Ovary (tissue), 9 donors: ENCODE data around the gene PKD2. TPM values are rescaled to one million over a fixed set of nuclear protein-coding genes. Genes with fewer than 3 reads are reported as not detected.

Experiments used
- DNase-seq, 5 donors: peaks; one replicate each; pipeline ENCODE4 v3.0.0-alpha.2; 2019 to 2020
- H3K27ac ChIP-seq, 2 donors: fragments of 200-600 bp; one replicate each; pipeline versions ENCODE4 v1.5.1 to v1.8.0; 2019 to 2022
- H3K27me3 ChIP-seq: fragments of 200-600 bp; one replicate; pipeline ENCODE4 v1.8.0; 2022
- H3K36me3 ChIP-seq: fragments of 200-600 bp; sonication (generic); one replicate; pipeline ENCODE4 v1.5.1; 2019
- H3K4me1 ChIP-seq: one replicate; pipeline ENCODE4 v1.8.1; 2013; ENCODE audit warnings: mild to moderate bottlenecking, moderate library complexity; ENCODE audit not compliant: insufficient read depth
- H3K4me3 ChIP-seq: fragments of 200-600 bp; sonication (generic); one replicate; pipeline ENCODE4 v1.5.1; 2017
- H3K9me3 ChIP-seq, 2 donors: fragments of 200-600 bp in 1 of 2; sonication (generic) in 1 of 2; one replicate each; pipeline versions ENCODE4 v1.5.1 to v1.8.1; 2013 to 2019; ENCODE audit warnings: mild to moderate bottlenecking in 1 of 2, moderate library complexity in 1 of 2
- CTCF ChIP-seq, 3 donors: fragments of 450-650 bp in 2 of 3; fragments of 200-600 bp in 1 of 3; IDR thresholded peaks; one replicate each; pipeline versions ENCODE4 v1.5.1 to v1.8.0; 2016 to 2022; ENCODE audit warnings: antibody characterized with exemption in 3 of 3, mild to moderate bottlenecking in 1 of 3
- EP300 ChIP-seq: sonication (generic); formaldehyde crosslinking; IDR thresholded peaks from one replicate; pipeline ENCODE4 v1.6.1; 2017; ENCODE audit warnings: antibody characterized with exemption
- POLR2A ChIP-seq: fragments of 450-650 bp; IDR thresholded peaks from one replicate; pipeline ENCODE4 v1.6.1; 2017; ENCODE audit warnings: antibody characterized with exemption, mild to moderate bottlenecking, moderate library complexity
- WGBS, 3 donors: extraction: QIAGEN DNeasy Blood & Tissue Kit in 1 of 3; methylation state at CpG; one replicate each; pipeline versions ENCODE4 v1.1.5 to v1.1.7; 2013 to 2017; 5-methylcytosine and 5-hydroxymethylcytosine counted together
- intact Hi-C, 4 donors: fragments of 100-400 bp; cut with DNase I; formaldehyde crosslinking; loops; one replicate each; pipeline versions ENCODE4 v1.11.0 to v1.15.1; 2022 to 2023
- polyA plus RNA-seq, 2 donors: library from polyadenylated mRNA; stranded (reverse); fragments of 200-250 nt in 1 of 2; fragments of 350-450 nt in 1 of 2; fragmentation: Illumina TruSeq in 1 of 2; extraction: RNeasy Lipid Tissue Mini Kit (QIAGEN cat#74804) in 1 of 2; gene quantifications; one replicate each; pipeline ENCODE4 v1.2.3, GENCODE V29; 2013 to 2014
- total RNA-seq, 7 donors: library from RNA; depleted of rRNA in 2 of 7; stranded (reverse); fragments of >200 nt in 2 of 7; fragmentation: NEBNext Ultra II Directional in 3 of 7; extraction: Animal tissue kit (Norgen Biotek cat#: 25700) in 3 of 7; gene quantifications; one replicate each; pipeline versions ENCODE4 v1.1.0 to v1.2.4, GENCODE V29; 2016 to 2023
- donor health status: DM: no; HTN: no; CAD: no; lungs with moderate emphysema.
- donor health status: DM: no; HTN: no; CAD: no.
- donor health status: Bipolar disorder and iron deficiency.
- donor health status: DM: yes; HTN: yes; CAD: no.
- donor health status: DM: no; HTN: no; CAD: no.
- donor health status: DM: yes; HTN: yes; CAD: no.

Gene PKD2
- total and polyA plus RNA-seq, 9 donors, result 35.7 to 66.9 (median 52.5) TPM

- intact Hi-C loops, result no loop called here
- Histone ChIP-seq H3K9me3 (peaks cover 0 to 14% of the 10 kb centered on the region in 2 donors), H3K27ac (no peak overlapping the region), H3K36me3 (peaks cover 3% of the 10 kb centered on the region), H3K27me3 (no peaks in the 10 kb centered on the region), H3K4me3 (no peak overlapping the region), H3K4me1 (no peaks in the 10 kb centered on the region)
- WGBS, 3 donors, result 97 to 100% (median 98%) methylated on average over 1 of the region's 1 CpG
- DNase-seq, result no peak
- TF ChIP-seq CTCF (IDR thresholded peaks at IDR 0.05), result no peak
- no peak for TF ChIP-seq EP300
- TF ChIP-seq POLR2A, result no peak
Measured at GRCh38 chr4:88070031-88070430, 62.6 kb downstream of the PKD2 start.

GRCh38 chr4:88075336-88075735 is 67.9 kb downstream of the PKD2 start:
- TF ChIP-seq CTCF (IDR thresholded peaks at IDR 0.05), result no peak
- no peak for TF ChIP-seq POLR2A
- TF ChIP-seq EP300, result no peak
- no peaks in the 10 kb centered on the region for H3K36me3 ChIP-seq
- no peaks in the 10 kb centered on the region for H3K27me3 ChIP-seq
- no peak overlapping the region for H3K27ac ChIP-seq
- peaks cover 0 to 11% of the 10 kb centered on the region in 2 donors for H3K9me3 ChIP-seq
- DNase-seq, result no peak
- WGBS, 3 donors, result 93 to 94% (median 93%) methylated on average over 9 of the region's 9 CpGs
- H3K4me3 ChIP-seq, result no peak overlapping the region
- intact Hi-C loops, result loop anchor here in 1 of 4 donors (2.0 kb wide), 1 partner anchor 47 kb away; no protein-coding TSS in a partner anchor
- H3K4me1 ChIP-seq, result peaks cover 2% of the 10 kb centered on the region

GRCh38 chr4:88077911-88078524 is 70.6 kb downstream of the PKD2 start:
- intact Hi-C loops, result no loop called here
- no peak overlapping the region for H3K4me3 ChIP-seq
- TF ChIP-seq POLR2A (no peak), CTCF (IDR thresholded peaks at IDR 0.05) (no peak), EP300 (no peak)
- no peaks in the 10 kb centered on the region for H3K9me3 ChIP-seq
- no peaks in the 10 kb centered on the region for H3K27me3 ChIP-seq
- peaks cover 2% of the 10 kb centered on the region for H3K4me1 ChIP-seq
- 31 to 43% (median 41%) methylated on average over 7 of the region's 7 CpGs for whole genome bisulfite sequencing, 3 donors
- H3K27ac ChIP-seq, result no peak overlapping the region
- DNase-seq, result peak in 2 of 5 donors; percentile 26 to 33
- no peaks in the 10 kb centered on the region for H3K36me3 ChIP-seq

GRCh38 chr4:88078579-88078978 is 71.1 kb downstream of the PKD2 start:
- TF ChIP-seq CTCF (IDR thresholded peaks at IDR 0.05), result no peak
- TF ChIP-seq EP300, result no peak
- TF ChIP-seq POLR2A, result no peak
- H3K27me3 ChIP-seq, result no peaks in the 10 kb centered on the region
- no peak overlapping the region for H3K4me3 ChIP-seq
- no peak for DNase-seq
- H3K4me1 ChIP-seq, result peaks cover 2% of the 10 kb centered on the region
- no peaks in the 10 kb centered on the region for H3K36me3 ChIP-seq
- no peak overlapping the region for H3K27ac ChIP-seq
- intact Hi-C loops, result no loop called here
- WGBS, 3 donors, result 71 to 99% (median 98%) methylated on average over 2 of the region's 2 CpGs
- no peaks in the 10 kb centered on the region for H3K9me3 ChIP-seq
